SJCRH30 (cell line): Measurements from ENCODE around the gene OR5B12. TPM values are rescaled to one million over a fixed set of nuclear protein-coding genes. Genes with fewer than 3 reads are reported as not detected.
"Not testable (repeated sequence)": the region's sequence is repeated elsewhere in the genome, so short reads cannot be mapped to it uniquely, and the experiment has no call there.

Experiments used
- DNase-seq, 2 experiments: peaks; one replicate each; pipeline ENCODE4 v3.0.0-alpha.2; 2015 to 2020
- H3K27ac ChIP-seq: fragments of 250-450 bp; sonication (Bioruptor Pico); 2 replicates; pipeline ENCODE4 v1.5.1; 2020; ENCODE audit warnings: mild to moderate bottlenecking, moderate library complexity
- H3K27me3 ChIP-seq: fragments of 250-450 bp; sonication (Bioruptor Pico); 2 replicates; pipeline ENCODE4 v1.5.1; 2020; ENCODE audit warnings: mild to moderate bottlenecking, moderate library complexity
- H3K36me3 ChIP-seq: fragments of 250-450 bp; sonication (Bioruptor Pico); 2 replicates; pipeline ENCODE4 v1.5.1; 2020; ENCODE audit warnings: mild to moderate bottlenecking, moderate library complexity
- H3K4me1 ChIP-seq: fragments of 250-450 bp; sonication (Bioruptor Pico); 2 replicates; pipeline ENCODE4 v1.5.1; 2020; ENCODE audit warnings: mild to moderate bottlenecking, moderate library complexity
- H3K4me3 ChIP-seq: fragments of 250-450 bp; sonication (Bioruptor Pico); 2 replicates; pipeline ENCODE4 v1.5.1; 2020; ENCODE audit warnings: mild to moderate bottlenecking, moderate library complexity
- H3K9me3 ChIP-seq: fragments of 250-450 bp; sonication (Bioruptor Pico); replicated peaks from 2 replicates; pipeline ENCODE4 v1.5.1; 2020; ENCODE audit warnings: mild to moderate bottlenecking, moderate library complexity
- total RNA-seq: library from RNA; depleted of rRNA; stranded (reverse); fragments of >200 nt; shearing (Covaris generic); gene quantifications from 2 replicates; pipeline ENCODE4 v1.2.3, GENCODE V29; 2014; rRNA removed

The OR5B12 gene
- total RNA-seq, 1 experiment from 2014 or later = not detected

DNA sequence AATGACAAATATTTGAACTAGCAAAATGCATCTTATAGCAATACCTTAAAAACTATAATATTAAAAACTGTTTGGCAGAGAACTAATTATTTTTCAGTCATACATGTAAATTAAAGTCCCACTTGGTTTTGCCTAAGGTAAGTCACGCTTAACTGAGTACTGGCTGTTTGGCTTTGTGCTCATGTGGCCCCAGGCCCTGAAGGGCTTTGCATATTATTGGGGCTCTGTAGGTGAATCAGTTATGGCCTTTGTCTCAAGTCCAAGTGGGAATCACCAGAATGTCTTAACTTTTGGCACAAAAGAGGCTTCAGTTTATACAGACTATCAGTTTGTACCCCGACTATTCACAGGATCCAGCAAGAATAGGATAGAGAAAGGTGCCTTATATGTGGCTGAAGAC lies 42.4 kb downstream of the OR5B12 start:
- not testable (repeated sequence) for H3K27me3 ChIP-seq, H3K4me3 ChIP-seq, H3K9me3 ChIP-seq, H3K36me3 ChIP-seq, H3K27ac ChIP-seq, DNase-seq
- peaks cover 12% of the 10 kb centered on the region for H3K4me1 ChIP-seq

GRCh38 chr11:58395581-58395980 lies 46.5 kb downstream of the OR5B12 start:
- H3K27ac ChIP-seq = no peak overlapping the region
- H3K4me3 ChIP-seq = no peak overlapping the region
- no peak for DNase-seq
- no peaks in the 10 kb centered on the region for H3K36me3 ChIP-seq
- peaks cover 32% of the 10 kb centered on the region for H3K4me1 ChIP-seq
- H3K9me3 ChIP-seq = no peaks in the 10 kb centered on the region
- H3K27me3 ChIP-seq = no peaks in the 10 kb centered on the region

- no peaks in the 10 kb centered on the region for H3K36me3 ChIP-seq
- no peaks in the 10 kb centered on the region for H3K27me3 ChIP-seq
- H3K4me1 ChIP-seq = peaks cover 32% of the 10 kb centered on the region
- peak overlapping the region; percentile 41 for H3K27ac ChIP-seq
- H3K4me3 ChIP-seq = no peak overlapping the region
- DNase-seq = peak; percentile 4 to 51
- H3K9me3 ChIP-seq = no peaks in the 10 kb centered on the region
Measured at GRCh38 chr11:58394195-58394594, 47.8 kb downstream of the OR5B12 start.

DNA sequence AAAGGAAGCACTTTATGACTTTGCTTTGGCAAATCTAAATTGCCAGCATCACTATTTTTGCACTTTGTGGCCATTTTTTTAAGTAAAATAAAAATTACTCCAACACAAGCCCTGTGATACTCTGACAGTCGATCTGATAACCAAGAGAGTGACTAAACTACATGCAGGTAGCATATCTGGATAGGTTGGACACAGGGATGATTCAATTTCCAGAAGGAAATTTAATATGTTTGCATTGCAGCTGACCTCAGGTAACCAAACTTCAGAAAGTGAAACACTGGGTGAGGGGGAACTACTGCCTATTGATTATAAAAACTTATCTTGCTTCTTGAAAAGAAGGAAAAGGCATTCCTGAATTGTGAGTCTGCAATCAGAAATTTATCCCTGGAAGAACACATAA lies 49.3 kb downstream of the OR5B12 start:
- Histone ChIP-seq H3K4me1 (peaks cover 24% of the 10 kb centered on the region), H3K36me3 (no peaks in the 10 kb centered on the region), H3K27ac (no peak overlapping the region; the same call in 1 of the 2 replicates), H3K27me3 (no peaks in the 10 kb centered on the region), H3K4me3 (no peak overlapping the region), H3K9me3 (no peaks in the 10 kb centered on the region)
- DNase-seq = no peak

GRCh38 chr11:58391879-58392278 lies 50.2 kb downstream of the OR5B12 start:
- Histone ChIP-seq H3K27ac (no peak overlapping the region), H3K36me3 (no peaks in the 10 kb centered on the region), H3K27me3 (no peaks in the 10 kb centered on the region), H3K9me3 (no peaks in the 10 kb centered on the region), H3K4me3 (no peak overlapping the region), H3K4me1 (peaks cover 32% of the 10 kb centered on the region)
- DNase-seq = no peak

DNA sequence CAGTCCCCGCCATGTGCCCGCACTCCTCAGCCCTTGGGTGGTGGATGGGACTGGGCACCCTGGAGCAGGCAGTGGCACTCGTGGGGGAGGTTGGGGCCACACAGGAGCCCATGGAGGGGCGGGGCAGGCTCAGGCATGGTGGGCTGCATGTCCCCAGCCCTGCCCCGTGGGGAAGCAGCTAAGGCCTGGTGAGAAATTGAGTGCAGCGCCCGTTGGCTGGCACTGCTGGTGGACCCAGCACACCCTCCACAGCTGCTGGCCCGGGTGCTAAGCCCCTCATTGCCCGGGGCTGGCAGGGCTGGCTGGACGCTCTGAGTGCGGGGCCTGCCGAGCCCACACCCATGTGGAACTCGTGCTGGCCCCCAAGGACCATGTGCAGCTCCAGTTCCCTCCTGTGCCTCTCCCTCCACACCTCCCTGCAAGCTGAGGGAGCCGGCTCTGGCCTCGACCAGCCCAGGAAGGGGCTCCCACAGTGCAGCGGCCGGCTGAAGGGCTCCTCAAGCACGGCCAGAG lies 51.4 kb downstream of the OR5B12 start:
- no peaks in the 10 kb centered on the region for H3K36me3 ChIP-seq
- H3K9me3 ChIP-seq = no peaks in the 10 kb centered on the region
- no peak for DNase-seq
- no peaks in the 10 kb centered on the region for H3K27me3 ChIP-seq
- H3K4me3 ChIP-seq = no peak overlapping the region
- peaks cover 36% of the 10 kb centered on the region for H3K4me1 ChIP-seq
- no peak overlapping the region for H3K27ac ChIP-seq

Other genes with a start within 250 kb of the OR5B12 start
- not detected in 2 replicates for gene OR1S2, start 238.1 kb downstream of the OR5B12 start, total RNA-seq
- gene OR1S1, start 229.5 kb downstream of the OR5B12 start, total RNA-seq = not detected in 2 replicates
- gene OR10Q1, start 213.3 kb downstream of the OR5B12 start, total RNA-seq = not detected in 2 replicates
- not detected in 2 replicates for gene OR10W1, start 174.0 kb downstream of the OR5B12 start, total RNA-seq
- gene OR5B17, start 83.2 kb downstream of the OR5B12 start, total RNA-seq = not detected in 2 replicates
- gene OR5B3, start 35.4 kb downstream of the OR5B12 start, total RNA-seq = not detected in 2 replicates
- gene OR5B2, start 14.1 kb downstream of the OR5B12 start, total RNA-seq = not detected in 2 replicates
- gene OR5B21, start 65.9 kb upstream of the OR5B12 start, total RNA-seq = not detected in 2 replicates
- 1.9 TPM in 2 replicates for gene LPXN, start 133.6 kb upstream of the OR5B12 start, total RNA-seq
- gene ZFP91, start 136.8 kb upstream of the OR5B12 start, total RNA-seq = 56.4 and 60.5 TPM in 2 replicates
- 1.5 and 1.6 TPM in 2 replicates for gene CNTF, start 180.4 kb upstream of the OR5B12 start, total RNA-seq